Immature natural killer cell (primary cell): ENCODE results near the gene ZNF536. TPM values are rescaled to one million over a fixed set of nuclear protein-coding genes. Genes with fewer than 3 reads are reported as not detected.
"Not testable (repeated sequence)": the region's sequence is repeated elsewhere in the genome, so short reads cannot be mapped to it uniquely, and the experiment has no call there.

Experiments used
- DNase-seq, 3 donors: peaks; one replicate each; pipeline ENCODE4 v3.0.0; 2022; ENCODE audit warnings: mixed read lengths in 1 of 3
- H3K27ac Mint-ChIP-seq, 6 donors: one replicate each; pipeline ENCODE4 v1.8.0; 2020; ENCODE audit warnings: mixed read lengths in 6 of 6, mild to moderate bottlenecking in 5 of 6, inconsistent platforms in 4 of 6, moderate library complexity in 3 of 6
- H3K27me3 Mint-ChIP-seq, 3 donors: one replicate each; pipeline ENCODE4 v1.8.0; 2020 to 2021; ENCODE audit warnings: low read depth in 3 of 3, mild to moderate bottlenecking in 3 of 3, mixed read lengths in 3 of 3, moderate library complexity in 3 of 3, inconsistent platforms in 1 of 3
- H3K36me3 Mint-ChIP-seq, 3 donors: one replicate each; pipeline ENCODE4 v1.8.0; 2020; ENCODE audit warnings: mixed read lengths in 3 of 3, inconsistent platforms in 2 of 3, mild to moderate bottlenecking in 2 of 3
- H3K4me1 Mint-ChIP-seq, 2 donors: one replicate each; pipeline ENCODE4 v1.8.0; 2020; ENCODE audit warnings: inconsistent platforms in 2 of 2, mild to moderate bottlenecking in 2 of 2, mixed read lengths in 2 of 2, moderate library complexity in 1 of 2
- H3K4me3 Mint-ChIP-seq, 5 donors: one replicate each; pipeline ENCODE4 v1.8.0; 2020; ENCODE audit warnings: mild to moderate bottlenecking in 5 of 5, mixed read lengths in 5 of 5, inconsistent platforms in 3 of 5, moderate library complexity in 3 of 5
- H3K9me3 Mint-ChIP-seq, 6 donors: one replicate each; pipeline ENCODE4 v1.8.0; 2020; ENCODE audit warnings: mild to moderate bottlenecking in 6 of 6, mixed read lengths in 6 of 6, inconsistent platforms in 4 of 6, moderate library complexity in 3 of 6
- polyA plus RNA-seq, 3 donors: library from polyadenylated mRNA; unstranded; fragments of 300-500 nt; fragmentation: Illumina TruSeq; gene quantifications; one replicate each; pipeline ENCODE4 v1.2.3, GENCODE V29; 2021

Gene ZNF536
- polyA plus RNA-seq, 3 donors from 2014 or later = not detected

DNA sequence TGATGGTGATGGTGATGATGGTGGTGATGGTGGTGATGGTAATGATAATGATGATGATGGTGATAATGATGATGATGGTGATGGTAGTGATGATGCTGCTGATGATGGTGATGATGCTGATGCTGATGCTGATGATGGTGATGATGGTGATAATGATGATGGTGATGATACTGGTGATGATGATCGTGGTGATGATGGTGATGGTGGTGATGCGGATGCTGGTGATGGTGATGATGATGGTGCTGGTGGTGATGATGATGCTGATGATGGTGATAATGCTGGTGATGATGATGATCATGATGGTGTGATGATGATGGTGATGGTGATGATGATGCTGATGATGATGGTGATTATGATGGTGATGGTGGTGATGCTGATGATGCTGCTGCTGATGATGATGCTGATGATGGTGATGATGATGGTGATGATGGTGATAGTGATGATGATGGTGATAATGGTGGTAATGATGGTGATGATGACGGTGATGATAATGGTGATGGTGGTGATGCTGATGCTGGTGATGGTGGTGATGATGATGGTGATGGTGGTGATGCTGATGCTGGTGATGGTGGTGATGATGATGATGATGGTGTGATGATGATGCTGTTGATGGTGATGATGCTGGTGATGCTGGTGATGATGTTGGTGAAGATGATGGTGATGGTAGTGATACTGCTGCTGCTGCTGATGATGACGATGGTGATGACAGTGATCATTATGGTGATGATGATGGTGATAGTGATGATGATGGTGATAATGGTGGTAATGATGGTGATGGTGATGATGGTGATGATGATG is 62.8 kb downstream of the ZNF536 start:
- H3K36me3 Mint-ChIP-seq = no peaks in the 10 kb centered on the region
- H3K9me3 Mint-ChIP-seq = peaks cover 0 to 2% (median 0%) of the 10 kb centered on the region in 6 donors
- no peak overlapping the region for H3K27ac Mint-ChIP-seq
- no peak overlapping the region for H3K4me3 Mint-ChIP-seq
- DNase-seq = no peak
- no peaks in the 10 kb centered on the region for H3K4me1 Mint-ChIP-seq
- H3K27me3 Mint-ChIP-seq = peaks cover 0 to 3% (median 0%) of the 10 kb centered on the region in 3 donors

DNA sequence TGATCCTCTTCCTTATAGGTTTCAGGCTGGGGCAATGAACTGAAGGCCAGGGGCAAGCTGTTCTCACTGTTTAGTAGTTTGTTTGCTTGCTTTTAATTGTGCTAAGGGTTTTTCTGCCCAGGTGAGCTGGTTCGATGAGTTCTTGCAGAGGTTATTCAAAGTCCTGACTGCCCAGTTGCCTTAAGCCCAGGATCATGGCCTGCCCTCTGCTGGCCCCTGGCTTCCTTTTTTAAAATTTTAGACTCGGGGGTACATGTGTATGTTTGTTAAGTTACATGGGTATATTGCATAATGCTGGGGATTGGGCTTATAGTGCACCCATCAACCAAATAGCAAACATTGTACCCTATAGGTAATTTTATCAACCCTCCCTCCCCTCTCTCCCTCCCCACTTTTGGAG is 65.7 kb downstream of the ZNF536 start:
- peaks cover 0 to 3% (median 0%) of the 10 kb centered on the region in 3 donors for H3K27me3 Mint-ChIP-seq
- no peaks in the 10 kb centered on the region for H3K4me1 Mint-ChIP-seq
- H3K4me3 Mint-ChIP-seq = no peak overlapping the region
- no peaks in the 10 kb centered on the region for H3K36me3 Mint-ChIP-seq
- no peak overlapping the region for H3K27ac Mint-ChIP-seq
- peaks cover 0 to 2% (median 0%) of the 10 kb centered on the region in 6 donors for H3K9me3 Mint-ChIP-seq
- no peak for DNase-seq

DNA sequence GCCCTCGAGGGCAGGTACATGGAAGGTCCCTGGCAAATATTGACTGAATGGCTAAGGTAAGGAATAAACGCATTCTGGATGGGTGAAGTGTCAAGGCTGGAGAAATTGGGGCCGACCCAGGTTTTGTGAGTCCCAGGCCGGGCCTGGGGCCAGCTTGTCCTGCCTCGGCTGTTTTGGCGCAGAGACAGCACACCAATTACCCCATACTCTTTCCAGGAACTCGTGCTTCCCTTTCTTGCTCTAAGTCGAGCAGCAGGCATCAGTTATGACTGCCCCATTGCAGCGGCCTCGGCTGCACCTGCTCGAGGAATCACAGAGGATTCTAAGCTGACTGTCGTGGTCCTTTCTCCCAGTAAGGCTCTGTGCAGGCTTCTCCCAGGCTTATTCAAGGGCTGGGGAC is 67.1 kb downstream of the ZNF536 start:
- no peaks in the 10 kb centered on the region for H3K4me1 Mint-ChIP-seq
- no peak overlapping the region for H3K27ac Mint-ChIP-seq
- no peak for DNase-seq
- no peak overlapping the region for H3K4me3 Mint-ChIP-seq
- no peaks in the 10 kb centered on the region for H3K36me3 Mint-ChIP-seq
- H3K9me3 Mint-ChIP-seq = peaks cover 0 to 2% (median 0%) of the 10 kb centered on the region in 6 donors
- peaks cover 0 to 3% (median 0%) of the 10 kb centered on the region in 3 donors for H3K27me3 Mint-ChIP-seq

DNA sequence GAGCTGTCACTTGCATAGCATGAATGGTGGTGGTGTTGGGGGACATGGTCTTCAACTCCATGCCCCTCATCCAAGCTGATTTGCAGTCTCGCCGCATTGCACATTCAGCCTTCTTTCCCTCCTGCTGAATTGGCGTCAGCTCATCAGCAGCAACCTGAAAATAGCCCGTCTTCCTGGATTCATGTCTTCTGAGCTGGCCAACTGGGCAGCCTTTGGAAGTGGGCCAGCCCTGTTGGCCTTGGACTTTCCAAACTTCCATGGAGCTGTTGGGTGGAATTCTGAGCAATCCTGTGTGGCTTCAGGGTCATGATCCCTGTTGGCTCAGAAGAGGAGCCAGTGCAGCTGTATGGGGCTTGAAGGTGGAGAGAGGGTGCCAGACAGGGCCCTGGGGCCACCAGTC is 68.8 kb downstream of the ZNF536 start:
- H3K4me1 Mint-ChIP-seq = no peaks in the 10 kb centered on the region
- H3K27ac Mint-ChIP-seq = no peak overlapping the region
- no peak overlapping the region for H3K4me3 Mint-ChIP-seq
- peaks cover 0 to 2% (median 0%) of the 10 kb centered on the region in 6 donors for H3K9me3 Mint-ChIP-seq
- DNase-seq = no peak
- peaks cover 0 to 3% (median 0%) of the 10 kb centered on the region in 3 donors for H3K27me3 Mint-ChIP-seq
- no peaks in the 10 kb centered on the region for H3K36me3 Mint-ChIP-seq

DNA sequence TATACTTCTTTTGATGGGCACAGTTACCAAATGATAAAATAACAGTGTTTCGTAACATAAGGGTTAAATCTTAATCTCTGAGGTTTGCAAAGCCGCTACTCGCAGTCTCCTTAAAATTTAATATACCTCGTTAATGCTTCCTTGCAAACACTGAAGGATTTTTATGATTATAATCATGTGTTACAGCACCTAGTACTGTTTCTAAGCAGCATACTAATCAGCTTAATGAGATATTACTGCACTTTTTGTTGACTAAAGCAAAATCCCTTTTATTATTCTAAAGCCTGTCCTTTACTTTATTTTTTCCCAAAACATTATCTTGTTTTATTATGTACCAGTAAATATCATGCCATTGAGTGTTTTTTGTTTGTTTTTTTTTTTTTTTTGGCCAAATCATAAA is 70.5 kb downstream of the ZNF536 start:
- DNase-seq = no peak
- no peaks in the 10 kb centered on the region for H3K9me3 Mint-ChIP-seq
- no peaks in the 10 kb centered on the region for H3K36me3 Mint-ChIP-seq
- no peak overlapping the region for H3K27ac Mint-ChIP-seq
- H3K4me3 Mint-ChIP-seq = no peak overlapping the region
- H3K27me3 Mint-ChIP-seq = peaks cover 0 to 3% (median 1%) of the 10 kb centered on the region in 3 donors
- no peaks in the 10 kb centered on the region for H3K4me1 Mint-ChIP-seq

DNA sequence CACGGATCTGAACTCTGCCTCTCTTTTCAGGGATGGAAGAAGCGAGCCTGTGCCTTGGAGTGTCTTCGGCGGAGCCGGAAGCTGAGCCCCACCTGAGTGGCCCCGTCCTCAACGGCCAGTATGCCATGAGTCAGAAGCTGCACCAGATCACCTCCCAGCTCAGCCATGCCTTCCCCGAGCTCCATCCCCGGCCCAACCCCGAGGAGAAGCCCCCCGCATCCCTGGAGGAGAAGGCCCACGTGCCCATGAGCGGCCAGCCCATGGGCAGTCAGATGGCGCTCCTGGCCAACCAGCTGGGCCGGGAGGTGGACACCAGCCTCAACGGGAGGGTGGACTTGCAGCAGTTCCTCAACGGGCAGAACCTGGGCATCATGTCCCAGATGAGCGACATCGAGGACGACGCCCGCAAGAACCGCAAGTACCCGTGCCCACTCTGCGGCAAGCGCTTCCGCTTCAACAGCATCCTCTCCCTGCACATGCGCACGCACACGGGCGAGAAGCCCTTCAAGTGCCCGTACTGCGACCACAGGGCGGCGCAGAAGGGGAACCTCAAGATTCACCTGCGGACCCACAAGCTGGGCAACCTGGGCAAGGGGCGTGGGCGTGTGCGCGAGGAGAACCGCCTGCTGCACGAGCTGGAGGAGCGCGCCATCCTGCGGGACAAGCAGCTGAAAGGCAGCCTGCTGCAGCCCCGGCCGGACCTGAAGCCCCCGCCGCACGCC is 71.5 kb downstream of the ZNF536 start:
- no peaks in the 10 kb centered on the region for H3K4me1 Mint-ChIP-seq
- DNase-seq = no peak
- H3K27me3 Mint-ChIP-seq = peaks cover 0 to 3% (median 1%) of the 10 kb centered on the region in 3 donors
- H3K27ac Mint-ChIP-seq = no peak overlapping the region
- no peak overlapping the region for H3K4me3 Mint-ChIP-seq
- H3K9me3 Mint-ChIP-seq = no peaks in the 10 kb centered on the region
- H3K36me3 Mint-ChIP-seq = no peaks in the 10 kb centered on the region

DNA sequence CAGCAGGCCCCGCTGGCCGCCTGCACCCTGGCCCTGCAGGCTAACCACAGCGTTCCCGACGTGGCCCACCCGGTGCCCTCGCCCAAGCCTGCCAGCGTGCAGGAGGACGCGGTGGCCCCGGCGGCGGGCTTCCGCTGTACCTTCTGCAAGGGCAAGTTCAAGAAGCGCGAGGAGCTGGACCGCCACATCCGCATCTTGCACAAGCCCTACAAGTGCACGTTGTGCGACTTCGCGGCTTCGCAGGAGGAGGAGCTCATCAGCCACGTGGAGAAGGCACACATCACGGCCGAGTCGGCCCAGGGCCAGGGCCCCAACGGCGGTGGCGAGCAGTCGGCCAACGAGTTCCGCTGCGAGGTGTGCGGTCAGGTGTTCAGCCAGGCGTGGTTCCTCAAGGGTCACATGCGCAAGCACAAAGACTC is 72.1 kb downstream of the ZNF536 start:
- Mint-ChIP-seq H3K9me3 (no peaks in the 10 kb centered on the region), H3K4me3 (no peak overlapping the region), H3K27ac (no peak overlapping the region), H3K27me3 (peaks cover 0 to 3% (median 1%) of the 10 kb centered on the region in 3 donors), H3K4me1 (no peaks in the 10 kb centered on the region), H3K36me3 (no peaks in the 10 kb centered on the region)
- no peak for DNase-seq

DNA sequence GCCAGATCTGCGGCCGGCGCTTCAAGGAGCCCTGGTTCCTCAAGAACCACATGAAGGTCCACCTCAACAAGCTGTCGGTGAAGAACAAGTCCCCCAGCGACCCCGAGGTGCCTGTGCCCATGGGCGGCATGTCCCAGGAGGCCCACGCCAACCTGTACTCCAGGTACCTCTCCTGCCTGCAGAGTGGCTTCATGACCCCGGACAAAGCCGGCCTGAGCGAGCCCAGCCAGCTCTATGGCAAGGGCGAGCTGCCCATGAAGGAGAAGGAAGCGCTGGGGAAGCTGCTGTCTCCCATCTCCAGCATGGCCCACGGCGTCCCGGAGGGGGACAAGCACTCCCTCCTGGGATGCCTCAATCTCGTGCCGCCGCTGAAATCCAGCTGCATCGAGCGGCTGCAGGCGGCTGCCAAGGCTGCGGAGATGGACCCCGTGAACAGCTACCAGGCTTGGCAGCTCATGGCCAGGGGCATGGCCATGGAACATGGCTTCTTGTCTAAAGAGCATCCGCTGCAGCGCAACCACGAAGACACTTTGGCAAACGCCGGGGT is 72.6 kb downstream of the ZNF536 start:
- Mint-ChIP-seq H3K27ac (no peak overlapping the region), H3K36me3 (no peaks in the 10 kb centered on the region), H3K27me3 (peaks cover 0 to 3% (median 1%) of the 10 kb centered on the region in 3 donors), H3K9me3 (no peaks in the 10 kb centered on the region), H3K4me1 (no peaks in the 10 kb centered on the region), H3K4me3 (no peak overlapping the region)
- DNase-seq = no peak

DNA sequence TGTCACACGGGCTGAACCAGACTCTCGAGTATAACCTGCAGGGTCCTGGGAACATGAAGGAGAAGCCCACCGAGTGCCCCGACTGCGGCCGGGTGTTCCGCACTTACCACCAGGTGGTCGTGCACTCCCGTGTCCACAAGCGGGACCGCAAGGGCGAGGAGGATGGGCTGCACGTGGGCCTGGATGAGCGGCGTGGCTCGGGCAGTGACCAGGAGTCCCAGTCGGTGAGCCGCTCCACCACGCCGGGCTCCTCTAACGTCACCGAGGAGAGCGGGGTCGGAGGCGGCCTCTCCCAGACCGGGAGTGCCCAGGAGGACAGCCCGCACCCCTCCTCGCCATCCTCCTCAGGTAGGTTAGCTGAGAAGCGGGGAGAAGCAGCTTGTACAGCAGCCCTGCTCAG is 73.2 kb downstream of the ZNF536 start:
- Mint-ChIP-seq H3K4me1 (no peaks in the 10 kb centered on the region), H3K27ac (no peak overlapping the region), H3K36me3 (no peaks in the 10 kb centered on the region), H3K9me3 (no peaks in the 10 kb centered on the region), H3K4me3 (no peak overlapping the region), H3K27me3 (peaks cover 0 to 3% (median 1%) of the 10 kb centered on the region in 3 donors)
- no peak for DNase-seq

DNA sequence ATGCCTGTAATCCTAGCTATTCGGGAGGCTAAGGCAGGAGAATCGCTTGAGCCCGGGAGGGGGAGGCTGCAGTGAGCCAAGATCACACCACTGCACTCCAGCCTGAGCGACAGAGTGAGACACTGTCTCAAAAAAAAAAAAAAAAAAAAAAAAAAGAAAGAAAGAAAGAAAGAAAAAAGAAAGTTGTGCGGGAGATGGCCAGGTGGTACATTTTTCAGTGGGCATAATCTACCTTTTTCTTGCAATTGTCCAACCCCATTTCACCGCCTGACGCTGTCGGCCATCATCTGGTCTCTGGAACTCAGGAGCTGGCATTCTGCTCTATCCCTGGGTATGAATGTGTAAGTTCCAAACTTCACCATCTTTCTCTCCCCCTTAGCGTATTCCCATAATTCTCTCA is 73.9 kb downstream of the ZNF536 start:
- H3K9me3 Mint-ChIP-seq, H3K27ac Mint-ChIP-seq, H3K27me3 Mint-ChIP-seq, H3K36me3 Mint-ChIP-seq, H3K4me3 Mint-ChIP-seq, H3K4me1 Mint-ChIP-seq, DNase-seq: not testable (repeated sequence)

DNA sequence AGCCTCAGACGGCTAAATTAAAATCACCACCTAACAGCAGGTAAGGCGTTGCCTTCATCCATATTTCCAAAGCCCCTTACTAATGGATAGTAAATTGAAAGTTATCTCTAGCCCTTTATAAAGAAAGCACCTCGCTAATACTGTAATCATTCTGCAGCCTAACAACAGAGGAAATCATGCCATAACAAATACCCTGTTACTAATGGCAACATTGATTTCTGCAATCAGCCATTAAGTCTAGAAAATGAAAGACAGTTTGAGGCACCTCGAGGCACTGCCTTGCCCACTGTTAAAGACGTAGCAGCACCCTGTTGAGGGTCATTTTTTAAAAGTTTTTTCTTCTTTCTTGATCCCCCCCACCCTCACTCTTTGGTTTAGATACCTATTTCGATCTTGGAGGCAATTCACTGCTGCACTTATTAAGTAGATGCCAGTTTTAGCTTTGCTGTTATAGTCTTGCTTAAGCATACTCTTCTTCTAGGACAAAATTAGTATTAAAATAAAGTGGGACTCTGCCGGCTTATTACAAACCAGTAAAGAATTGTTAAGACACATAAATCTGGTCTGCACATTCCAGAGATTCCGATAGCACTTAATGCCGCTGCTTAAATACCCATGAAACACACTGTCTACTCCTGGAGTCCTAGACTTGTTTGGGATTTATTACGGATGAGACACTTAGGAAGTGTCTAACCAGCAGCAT is 74.8 kb downstream of the ZNF536 start:
- Mint-ChIP-seq H3K9me3 (no peaks in the 10 kb centered on the region), H3K4me1 (no peaks in the 10 kb centered on the region), H3K27ac (no peak overlapping the region), H3K36me3 (no peaks in the 10 kb centered on the region), H3K27me3 (peaks cover 0 to 3% (median 1%) of the 10 kb centered on the region in 3 donors), H3K4me3 (no peak overlapping the region)
- no peak for DNase-seq

DNA sequence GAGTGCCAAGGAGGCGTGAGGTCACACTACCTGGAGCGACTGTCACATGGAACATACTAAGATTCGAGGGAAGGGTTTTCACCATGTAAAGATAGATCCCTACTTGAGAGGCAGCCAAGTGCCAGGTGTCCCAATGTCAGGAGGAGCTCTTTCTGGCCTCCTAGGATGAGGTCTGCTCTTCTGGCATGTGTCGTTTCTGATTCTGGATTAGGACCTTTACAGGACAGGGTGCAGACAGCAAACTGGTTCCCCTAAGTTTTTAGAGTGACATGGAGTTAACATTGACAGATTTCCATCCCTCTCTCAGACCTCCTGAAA is 75.3 kb downstream of the ZNF536 start:
- Mint-ChIP-seq H3K9me3 (no peaks in the 10 kb centered on the region), H3K36me3 (no peaks in the 10 kb centered on the region), H3K27ac (no peak overlapping the region), H3K27me3 (peaks cover 1 to 3% (median 2%) of the 10 kb centered on the region in 3 donors), H3K4me1 (no peaks in the 10 kb centered on the region), H3K4me3 (no peak overlapping the region)
- no peak for DNase-seq

DNA sequence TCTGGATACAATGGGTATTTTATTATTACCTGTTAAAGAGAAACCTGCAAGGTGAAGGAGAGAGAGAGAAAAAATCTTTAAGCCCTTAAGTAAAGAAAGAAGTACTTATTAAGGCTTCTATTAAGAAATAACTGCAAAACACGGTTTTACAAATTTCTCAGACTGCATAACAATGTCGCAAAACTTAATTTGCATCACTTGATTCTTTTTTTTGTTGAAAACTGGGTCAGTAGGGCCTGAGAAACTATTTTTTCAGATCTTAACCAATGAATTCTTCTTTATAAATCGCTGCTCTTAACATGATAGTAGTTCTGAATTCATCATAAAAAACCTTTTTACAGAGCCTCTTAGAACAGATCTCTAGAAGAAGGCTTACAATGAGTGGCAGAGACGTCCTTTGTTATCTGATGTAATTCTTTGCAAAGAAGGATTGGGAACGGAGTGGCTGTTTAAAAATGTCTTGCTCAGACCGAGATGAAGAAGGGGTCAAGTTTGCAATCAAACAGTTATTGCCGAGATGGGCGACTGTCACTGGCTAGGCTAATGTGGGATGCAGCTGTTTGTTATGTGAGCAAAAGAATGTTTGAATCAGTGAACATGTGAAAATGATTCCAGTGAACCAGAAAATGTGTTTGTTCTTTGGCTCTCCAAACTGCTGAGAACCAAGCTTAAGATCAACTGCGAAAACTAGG is 76.3 kb downstream of the ZNF536 start:
- Mint-ChIP-seq H3K27ac (no peak overlapping the region), H3K4me3 (no peak overlapping the region), H3K9me3 (no peaks in the 10 kb centered on the region), H3K36me3 (no peaks in the 10 kb centered on the region), H3K4me1 (no peaks in the 10 kb centered on the region), H3K27me3 (peaks cover 1 to 3% (median 2%) of the 10 kb centered on the region in 3 donors)
- no peak for DNase-seq
